Stimulated activated CD8-positive, alpha-beta memory T cell treated with anti-CD3 and anti-CD28 coated beads, Interleukin-7, amount 100 ng/mL, for 1 hour (primary cell): ENCODE measurements around the gene PHLDA3.
A peak's percentile ranks its signal among the peaks of the same experiment; 100 is the strongest.
"Not testable (repeated sequence)": the region's sequence is repeated elsewhere in the genome, so short reads cannot be mapped to it uniquely, and the experiment has no call there.

ENCODE experiments used
- DNase-seq, 2 donors: peaks; one replicate each; pipeline ENCODE4 v3.0.0-alpha.2; 2020; ENCODE audit warnings: low read depth in 2 of 2

PHLDA3 gene

DNA sequence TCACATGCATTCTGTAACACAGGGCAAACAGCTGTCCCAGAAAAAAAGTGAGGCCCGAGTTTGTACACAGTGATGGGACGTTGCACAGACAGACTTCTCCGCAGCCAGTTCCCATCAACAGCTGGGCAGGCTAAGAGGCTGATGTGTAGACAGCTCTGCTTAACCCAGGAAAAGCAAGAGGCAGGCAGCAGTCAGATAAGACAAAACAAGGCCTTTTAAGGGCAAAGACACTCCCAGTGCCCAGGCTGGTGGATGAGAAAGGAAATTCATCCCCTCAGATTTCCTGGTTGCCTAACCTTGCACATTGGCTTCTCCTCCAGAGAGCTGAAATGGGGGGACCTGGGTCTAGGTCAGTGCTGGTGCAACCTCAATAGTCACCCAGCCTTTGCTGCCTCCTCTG is 17.2 kb upstream of the PHLDA3 start:
- DNase-seq, result no peak

DNA sequence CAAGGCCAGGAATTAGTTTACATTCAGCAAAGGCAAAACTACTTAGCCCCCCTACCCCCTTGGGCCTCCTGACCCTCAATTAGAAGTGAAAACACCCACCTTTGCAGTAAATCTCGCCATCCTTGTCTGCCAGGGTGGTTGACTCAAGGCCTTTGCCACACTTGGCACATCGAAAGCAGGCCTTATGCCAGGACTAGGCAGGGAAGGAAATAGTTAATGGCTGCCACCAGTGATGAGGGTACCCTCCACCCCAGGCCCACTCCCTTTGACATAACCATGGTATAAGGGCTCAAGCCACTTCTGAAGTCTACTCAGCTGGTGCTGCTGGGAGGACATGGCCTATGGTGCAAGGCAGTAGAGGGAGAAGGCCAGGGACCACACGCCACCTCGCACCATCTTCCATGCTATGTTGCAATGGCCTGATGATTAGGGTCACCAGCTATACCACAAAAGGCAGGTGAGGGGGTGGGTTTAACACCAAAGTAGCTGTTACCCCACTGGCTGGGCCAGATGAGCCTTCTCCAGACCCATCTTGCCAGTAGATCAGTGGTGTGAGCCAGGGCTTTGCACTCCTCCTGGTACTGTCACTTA is 16.3 kb upstream of the PHLDA3 start:
- no peak for DNase-seq

DNA sequence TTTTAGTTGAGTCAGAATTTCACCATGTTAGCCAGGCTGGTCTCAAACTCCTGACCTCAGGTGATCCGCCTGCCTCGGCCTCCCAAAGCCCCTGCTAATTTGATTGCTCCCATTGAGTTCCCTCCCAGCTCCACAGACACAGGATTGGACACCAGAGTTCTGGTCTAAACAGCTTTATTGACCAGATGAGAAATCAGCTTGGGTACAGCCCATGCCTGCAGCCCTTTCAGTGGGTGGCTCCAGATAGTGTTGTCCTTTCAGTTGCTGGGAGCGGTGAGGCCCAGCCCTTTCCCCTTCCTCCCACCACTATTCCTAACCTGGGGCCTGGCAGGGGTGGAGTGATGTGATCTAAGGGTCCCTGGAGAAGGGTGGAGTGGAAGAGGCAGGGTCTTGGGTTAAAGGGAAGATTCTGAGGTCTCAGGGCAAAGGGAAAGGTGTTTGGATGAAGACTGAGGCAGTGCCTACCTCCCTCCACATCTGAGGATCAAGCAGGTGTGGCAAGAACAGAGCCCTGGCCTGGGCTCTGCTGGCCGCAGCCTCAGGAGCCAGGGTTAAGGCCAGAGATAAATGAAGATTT is 14.5 kb upstream of the PHLDA3 start:
- no peak for DNase-seq

DNA sequence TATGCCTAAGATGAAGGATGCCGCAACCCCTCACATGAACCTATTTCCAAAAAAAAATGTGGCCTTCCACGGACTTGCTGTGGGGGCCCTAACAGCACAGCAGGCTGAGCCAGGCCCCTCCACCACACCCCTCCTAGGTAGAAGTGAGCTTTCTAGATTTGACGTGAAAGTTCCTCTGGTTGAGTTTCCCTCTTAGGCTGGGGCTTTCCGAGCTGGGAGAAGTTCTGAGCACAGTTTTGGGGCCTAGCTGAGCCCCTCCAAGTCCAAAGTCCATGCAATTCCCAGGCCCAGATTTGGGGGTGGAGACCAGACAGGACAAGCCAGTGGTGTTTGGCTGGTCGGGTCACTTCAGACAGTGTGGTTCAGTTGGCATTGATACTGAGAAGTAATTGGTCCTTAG is 13.8 kb upstream of the PHLDA3 start:
- no peak for DNase-seq

DNA sequence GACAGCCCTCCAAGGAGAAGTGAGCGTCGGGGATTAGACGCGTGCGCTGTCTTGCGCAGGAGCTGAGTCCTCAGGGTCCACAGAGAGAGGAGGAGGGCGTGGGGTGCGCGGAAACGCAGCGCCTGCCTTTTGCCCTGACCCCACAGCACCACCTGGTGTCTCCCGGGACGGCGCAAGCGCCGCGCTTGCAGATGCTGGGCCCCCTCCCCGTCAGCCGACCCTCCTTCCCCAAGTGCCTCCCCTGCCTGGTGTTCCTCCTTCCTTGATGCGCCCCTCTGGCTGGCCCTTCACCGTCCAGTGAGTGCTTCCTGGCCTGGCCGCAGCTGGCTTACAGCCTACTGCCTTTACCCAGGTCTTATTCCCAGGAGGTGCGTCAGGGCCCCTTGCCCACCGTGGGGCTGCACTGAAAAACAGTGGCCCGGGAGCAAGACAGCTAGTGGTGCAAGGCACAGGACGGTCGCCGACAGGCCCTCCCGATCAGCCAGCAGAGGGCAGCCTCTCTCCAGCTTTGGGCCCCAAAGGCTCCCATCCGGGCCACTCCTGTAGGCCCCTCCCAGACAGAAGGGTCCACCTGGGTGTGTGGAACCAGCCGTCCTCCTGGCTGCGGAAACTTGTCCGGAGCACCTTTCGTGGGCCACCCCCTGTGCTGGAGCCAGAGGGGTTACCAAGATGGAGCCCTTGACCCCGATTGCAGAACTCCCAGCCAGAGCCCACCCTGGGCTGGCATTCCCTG is 12.9 kb upstream of the PHLDA3 start:
- DNase-seq, result peak; percentile 49 to 72

DNA sequence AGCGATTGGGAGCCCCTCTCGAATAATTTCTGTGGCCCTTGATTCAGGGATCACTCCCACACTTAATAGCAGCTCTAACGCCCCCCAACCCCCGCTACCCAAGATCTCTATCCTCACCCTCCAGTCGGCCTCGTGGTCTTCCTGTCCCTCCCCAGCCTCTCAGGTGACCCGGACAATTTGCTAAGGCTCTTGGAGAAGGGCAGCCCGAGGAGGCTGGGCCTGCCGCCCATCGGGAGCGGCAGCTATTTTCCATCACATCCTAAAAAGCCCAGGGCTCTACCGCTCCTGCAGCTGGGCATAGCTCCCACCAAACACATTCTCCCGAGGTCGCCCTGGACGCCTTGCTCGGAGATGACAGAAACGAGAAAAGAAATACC is 12.0 kb upstream of the PHLDA3 start:
- DNase-seq, result no peak

DNA sequence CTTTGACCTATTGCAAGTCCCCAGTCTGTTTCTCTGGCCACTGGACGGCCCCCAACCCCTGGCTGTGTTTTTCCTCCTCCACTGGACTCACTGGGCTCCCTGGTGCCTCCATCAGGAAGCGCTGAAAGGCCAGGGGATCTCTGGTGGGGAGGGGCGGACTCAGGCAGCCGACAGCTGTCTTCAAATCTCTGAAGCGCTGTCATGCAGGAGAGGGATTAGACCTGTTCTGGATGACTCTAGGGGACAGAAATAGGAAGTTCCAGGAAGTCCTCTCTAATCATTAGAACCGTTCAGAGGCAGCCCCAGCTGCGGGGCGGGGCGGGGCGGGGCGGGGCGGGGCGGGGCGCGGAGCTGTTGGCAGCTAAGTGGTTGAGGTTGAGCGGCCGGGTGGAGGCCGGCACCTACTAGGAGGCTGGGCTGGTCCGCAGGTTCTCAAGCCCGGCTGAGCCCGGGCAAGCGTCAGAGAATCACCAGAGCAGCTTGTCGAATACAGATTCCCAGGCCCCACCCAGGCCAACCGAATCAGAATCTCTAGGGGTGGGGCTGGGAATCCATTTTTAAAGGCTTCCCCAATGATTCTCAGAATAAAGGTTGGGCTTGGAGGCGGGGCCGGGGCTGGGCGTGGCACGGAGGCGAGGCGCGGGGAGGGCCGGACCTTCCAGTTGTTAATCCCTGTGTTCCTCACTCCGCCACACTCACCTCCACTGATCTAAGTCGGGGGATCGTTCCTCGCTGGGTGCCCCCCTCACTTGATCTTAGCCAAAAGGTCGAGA is 11.4 kb upstream of the PHLDA3 start:
- DNase-seq, result peak in 1 of 2 donors; percentile 27

DNA sequence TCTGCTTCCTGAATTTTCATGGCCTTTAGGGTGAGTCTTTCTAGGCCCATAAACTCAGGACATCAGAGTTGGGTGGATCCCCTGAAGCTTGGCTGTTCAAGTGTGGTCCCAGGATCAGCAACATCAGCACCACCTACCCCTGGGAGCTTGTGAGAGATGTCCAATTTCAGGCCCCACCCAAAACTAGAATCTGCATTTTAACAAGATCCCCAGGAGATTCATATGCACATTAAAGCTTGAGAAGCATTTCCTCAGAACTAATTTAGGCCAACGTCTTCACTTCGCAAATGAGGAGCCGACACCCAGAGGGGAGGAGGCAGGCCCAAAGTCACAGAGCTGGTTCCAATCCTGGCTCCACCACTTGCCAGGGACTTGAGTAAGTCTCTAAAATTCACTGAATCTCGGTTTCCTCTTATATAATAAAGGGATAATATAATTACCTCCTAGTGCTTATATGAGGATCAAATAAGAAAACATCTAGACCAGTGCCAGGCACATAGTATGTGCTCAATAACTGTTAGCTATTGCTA is 10.3 kb upstream of the PHLDA3 start:
- DNase-seq, result no peak

DNA sequence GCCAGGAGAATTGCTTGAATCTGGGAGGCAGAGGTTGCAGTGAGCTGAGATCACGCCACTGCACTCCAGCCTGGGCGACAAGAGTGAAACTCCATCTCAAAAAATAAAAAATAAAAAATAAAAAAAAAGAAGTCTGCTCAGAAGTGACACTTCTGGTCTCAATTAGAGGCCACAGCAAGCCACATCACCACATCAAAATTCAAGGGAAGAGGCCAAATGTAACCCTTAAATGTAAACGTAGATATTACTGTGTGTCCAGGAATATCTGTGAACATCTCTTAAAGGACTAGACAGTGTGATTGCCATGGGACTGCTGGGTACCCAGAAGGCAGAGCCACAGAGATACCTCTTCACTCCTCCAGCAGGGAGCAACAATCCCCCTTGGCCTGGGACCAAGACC is 9.7 kb upstream of the PHLDA3 start:
- not testable (repeated sequence) for DNase-seq

DNA sequence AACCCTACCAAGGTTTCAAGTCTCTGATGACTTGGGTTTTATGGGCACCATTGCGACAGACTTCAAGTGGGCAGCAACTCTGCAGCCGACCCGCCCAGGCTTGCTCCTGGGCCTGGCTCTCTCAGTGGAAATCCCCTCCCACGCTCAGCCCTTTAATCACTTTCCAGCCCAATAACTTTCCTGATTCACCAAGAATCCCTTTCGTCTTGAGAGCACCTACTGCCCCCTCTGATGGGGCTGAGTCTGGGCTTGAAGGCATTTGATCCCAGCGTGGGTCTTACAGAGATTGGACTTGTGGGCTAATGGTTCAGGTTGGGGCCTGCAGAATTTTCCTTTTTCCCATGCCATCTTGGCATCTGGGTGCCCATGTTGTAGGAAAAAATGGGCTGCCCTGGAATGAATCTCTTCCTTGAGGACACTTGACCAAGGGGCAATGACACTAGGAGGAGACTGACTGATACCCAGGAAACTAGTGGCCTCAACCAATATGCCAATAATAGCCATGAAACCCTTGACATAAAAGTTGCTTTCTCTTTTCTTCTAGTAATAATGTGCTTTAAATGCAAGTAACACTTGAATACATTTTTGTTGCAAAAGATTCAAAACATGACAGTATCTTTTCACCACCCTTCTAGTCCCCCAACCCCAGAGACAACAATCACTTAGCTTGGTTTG is 7.8 kb upstream of the PHLDA3 start:
- no peak for DNase-seq

DNA sequence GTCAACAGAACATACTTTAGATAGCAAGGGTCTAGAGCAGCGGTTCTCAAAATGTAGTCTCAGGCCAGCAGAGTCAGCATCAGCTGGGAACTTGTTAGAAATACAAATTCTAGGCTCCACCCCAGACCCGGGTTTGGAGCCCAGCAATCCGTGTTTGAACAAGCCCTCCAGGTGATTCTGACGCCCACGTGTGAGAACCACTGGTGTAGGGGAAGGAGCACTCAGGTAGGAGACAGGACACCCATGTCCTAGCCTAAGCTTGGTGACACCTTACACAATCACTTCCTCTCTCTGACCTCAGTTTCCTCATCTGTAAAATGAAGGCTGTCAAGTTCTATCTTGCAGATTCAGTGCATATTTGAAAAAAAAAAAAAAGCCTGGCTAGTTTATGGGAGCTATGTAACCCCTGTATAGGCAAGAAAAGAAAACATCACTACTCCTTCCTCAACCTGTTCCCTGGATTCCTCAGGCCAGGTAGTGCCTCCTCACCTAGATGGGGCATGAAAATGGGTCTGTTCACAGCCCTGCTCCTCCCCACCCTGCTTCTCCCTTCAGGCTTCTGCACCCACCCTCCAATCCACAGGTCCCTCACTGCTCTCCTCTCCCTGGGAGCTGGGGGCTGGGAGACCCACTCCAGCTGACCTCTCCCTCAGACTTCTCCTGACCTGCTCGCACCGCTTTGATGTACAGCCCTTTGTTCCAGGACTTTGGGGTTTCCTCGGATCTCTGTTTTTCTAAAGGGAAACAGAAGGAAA is 7.1 kb upstream of the PHLDA3 start:
- DNase-seq, result no peak

DNA sequence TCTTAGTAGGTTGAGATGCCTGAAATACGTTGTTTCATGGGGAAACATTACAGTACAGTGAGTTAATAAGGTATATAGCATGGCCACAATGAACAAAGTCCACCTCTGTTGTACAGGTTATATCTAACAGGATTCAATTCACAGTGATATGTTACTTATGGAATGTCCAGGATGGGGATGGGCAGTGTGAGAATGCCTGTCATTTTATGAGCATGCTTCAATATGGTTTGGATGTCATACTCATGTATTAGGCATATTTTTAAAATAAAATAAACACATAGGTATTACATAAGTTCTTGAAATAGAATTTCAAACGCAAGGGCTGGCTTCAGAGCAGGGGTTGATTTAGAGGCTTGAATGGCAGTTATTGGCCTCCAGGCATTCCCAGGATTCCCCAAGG is 6.1 kb upstream of the PHLDA3 start:
- no peak for DNase-seq

DNA sequence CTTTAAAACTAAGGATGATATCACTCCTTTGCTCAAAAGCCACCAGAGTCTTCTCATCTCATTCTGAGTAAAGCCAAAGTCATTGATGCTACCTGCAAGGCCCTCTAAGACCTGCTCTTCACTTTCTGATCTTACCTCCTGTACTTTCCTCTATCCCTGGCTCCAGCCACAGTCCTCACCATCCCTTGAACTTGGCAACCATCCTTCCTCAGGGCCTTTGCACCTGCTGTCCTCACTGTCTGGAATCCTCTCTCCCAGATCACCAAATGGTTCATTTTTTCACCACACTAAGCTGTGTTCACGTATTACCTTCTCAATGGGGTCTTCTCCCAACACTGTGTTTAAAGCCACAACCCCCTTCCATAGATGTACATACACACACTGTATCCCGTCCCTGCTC is 4.3 kb upstream of the PHLDA3 start:
- no peak for DNase-seq

DNA sequence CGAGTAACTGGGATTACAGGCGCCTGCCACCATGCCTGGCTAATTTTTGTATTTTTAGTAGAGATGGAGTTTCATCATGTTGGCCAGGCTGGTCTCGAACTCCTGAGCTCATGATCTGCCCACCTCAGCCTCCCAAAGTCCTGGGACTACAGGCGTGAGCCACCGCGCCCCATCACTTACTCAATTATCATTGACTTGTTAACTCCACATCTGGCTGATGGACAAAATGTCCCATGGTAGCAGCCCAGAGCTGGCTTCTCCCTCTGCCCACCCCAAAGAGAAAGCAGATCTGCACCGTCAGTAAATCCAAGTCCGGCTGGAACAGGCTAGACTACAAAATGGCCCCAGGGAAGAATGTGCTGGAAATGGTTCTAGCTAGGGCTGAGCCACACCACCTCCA is 3.3 kb upstream of the PHLDA3 start:
- not testable (repeated sequence) for DNase-seq

DNA sequence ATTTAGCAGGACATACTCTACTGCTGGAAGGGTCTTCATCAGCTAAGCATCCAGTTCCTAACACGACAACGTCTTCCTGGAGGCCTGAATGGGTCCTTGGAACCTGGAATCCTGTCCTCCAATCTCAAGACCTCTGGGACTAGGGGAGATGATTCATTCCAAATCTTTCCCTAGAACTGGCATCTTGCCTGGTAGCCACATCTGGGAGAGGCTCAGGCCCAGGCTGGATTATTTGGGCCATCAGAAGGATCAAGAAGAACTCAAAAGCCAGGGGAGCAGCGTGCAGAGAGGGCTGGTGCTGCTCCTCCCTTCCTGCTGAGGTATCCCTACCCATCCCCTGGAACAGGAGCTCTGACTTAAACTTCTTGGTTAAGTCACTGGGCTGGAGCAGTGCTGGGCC is 2.8 kb upstream of the PHLDA3 start:
- DNase-seq, result no peak

DNA sequence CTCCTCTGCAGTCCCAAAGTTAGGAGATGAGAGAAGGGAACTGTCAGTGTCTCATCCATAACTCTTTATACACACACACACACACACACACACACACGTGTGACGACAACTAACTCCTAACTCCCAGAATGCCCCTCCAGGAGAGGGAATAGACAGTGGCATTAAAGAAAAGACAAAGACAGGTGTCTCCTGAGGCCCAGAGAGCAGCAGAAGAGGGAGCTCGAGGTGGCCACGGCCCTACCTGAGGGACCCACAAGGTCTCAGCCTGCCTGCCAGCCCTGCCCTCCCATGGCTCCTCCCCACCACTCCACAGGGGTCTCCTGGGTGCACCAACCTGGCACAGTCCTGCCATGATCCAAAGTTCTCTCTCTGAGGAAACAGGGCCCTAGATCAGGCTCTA is 1.6 kb upstream of the PHLDA3 start:
- no peak for DNase-seq

DNA sequence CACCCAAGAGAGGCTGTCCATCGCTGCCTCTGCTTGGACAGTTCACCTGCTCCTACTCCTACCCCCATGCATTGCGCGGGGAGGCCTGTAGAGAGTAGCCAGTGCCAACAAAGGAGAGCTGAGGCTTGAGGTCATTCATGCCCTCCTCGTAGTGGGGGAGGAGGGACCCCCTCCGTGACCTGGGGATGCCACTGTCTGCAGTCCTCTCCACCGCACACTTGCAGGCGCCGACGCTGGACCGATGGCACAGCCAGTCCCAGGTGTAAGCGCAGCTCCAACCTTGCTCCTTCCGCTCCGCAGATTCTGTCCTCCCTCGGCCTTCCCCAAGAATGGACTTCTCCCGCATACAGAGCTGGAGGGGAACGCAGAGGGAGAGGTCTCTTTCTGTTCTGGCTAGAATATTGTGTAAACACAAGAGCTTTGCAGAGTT is 672 bp upstream of the PHLDA3 start:
- DNase-seq, result no peak

DNA sequence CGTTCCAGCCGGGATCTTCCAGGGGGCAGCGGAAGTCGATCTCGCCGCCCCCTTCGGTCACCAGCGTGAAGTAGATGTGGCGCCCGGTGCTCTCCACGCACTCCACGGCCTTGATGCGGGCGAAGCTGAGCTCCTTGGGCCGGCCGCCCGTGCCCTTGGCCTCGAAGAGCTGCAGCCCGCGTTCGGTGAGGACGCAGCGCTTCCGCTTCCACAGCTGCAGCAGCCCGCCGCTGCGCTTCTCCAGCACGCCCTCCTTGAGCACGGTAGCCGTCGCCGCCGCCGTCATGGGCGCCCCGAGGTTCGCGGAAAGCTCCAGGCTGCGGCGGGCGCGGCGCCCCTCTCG is 516 bp downstream of the PHLDA3 start:
- DNase-seq, result no peak

DNA sequence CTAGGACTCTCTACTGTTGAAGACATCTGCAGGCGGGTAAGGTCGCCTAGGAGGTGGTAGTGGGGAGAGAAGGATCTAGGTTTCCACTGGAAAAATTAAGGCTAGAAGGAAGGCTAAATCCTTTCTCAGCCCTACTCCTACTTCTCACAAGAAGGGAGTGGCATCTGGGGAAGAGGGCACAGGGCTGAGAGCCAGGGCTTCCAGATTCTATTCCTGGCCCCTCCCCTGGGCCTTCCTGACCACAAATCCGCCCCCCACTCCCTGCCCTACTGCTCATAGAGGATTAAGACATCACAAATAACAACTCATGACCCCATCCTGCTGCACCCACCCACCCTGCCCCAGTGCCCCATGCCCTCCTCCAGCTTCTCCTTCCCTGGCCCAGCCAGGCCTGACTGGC is 2.5 kb downstream of the PHLDA3 start:
- DNase-seq, result no peak

DNA sequence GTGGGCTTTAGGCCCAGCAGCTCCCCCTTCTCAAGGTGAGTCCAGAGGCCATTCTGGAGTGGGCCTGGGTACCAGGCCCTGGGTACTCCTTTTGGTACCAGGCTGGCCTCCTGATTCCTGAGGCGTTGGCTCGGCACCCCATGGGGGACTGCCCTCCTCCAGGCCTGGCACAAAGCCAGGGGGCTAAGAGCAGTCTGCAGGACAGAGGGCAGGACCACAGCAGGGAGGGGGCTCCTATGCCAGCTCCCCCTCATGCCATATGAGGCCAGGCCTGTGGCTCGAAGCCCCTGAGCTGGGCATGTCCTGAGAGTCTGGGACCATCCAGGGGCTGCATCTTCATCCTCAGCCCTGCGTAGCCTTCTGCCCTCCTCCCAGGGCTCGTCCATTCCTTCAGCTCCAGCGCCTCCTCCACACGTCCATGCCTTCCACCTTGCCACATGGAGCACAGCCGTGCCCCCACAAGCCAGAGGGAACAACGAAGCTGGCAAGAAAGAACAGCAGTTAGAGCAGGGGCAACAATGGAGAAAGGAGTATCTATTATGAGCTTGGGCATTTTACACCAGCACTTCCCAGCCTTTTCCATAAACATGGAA is 3.2 kb downstream of the PHLDA3 start:
- DNase-seq, result no peak

DNA sequence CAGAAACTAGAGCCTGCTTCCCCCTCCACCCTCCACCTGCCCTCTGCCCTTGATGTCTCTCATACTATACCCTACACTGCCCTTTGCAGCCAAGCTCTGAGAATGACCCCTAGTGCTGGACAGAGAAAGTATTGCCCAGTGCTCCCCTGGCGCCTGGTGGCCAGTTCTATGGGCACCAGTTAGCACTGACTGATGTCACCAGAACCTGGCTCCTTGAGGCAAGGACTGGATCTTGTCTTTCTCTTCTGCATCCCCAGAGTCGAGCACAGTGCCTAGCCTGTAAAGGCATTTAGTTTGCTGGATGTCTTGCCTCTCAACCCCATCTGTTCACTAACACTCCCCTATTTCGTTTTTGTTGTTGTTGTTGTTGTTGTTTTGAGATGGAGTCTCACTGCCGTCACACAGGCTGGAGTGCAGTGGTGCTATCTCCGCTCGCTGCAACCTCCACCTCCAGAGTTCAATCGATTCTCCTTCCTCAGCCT is 5.9 kb downstream of the PHLDA3 start:
- no peak for DNase-seq
